A549 (cell line): ENCODE data around the gene MVK. TPM values are rescaled to one million over a fixed set of nuclear protein-coding genes. Genes with fewer than 3 reads are reported as not detected.

Source experiments
- ATAC-seq, 2 experiments: fragments of 200-7000 bp in 1 of 2; fragments of >200 bp in 1 of 2; cut with Nextera tagmentation in 1 of 2; cut with Tn5 transposase in 1 of 2; 3 replicates each; pipeline versions ENCODE4 v1.8.0 to v1.9.1; 2018 to 2020; ENCODE audit warnings: mild to moderate bottlenecking in 1 of 2, moderate library complexity in 1 of 2
- CTCF ChIA-PET: fragments of 300-600 bp; sonication (Branson Sonifier 250); formaldehyde crosslinking; extraction: SDS; loops from one replicate; lab custom pipeline; 2021; ENCODE audit warnings: antibody characterized with exemption, inconsistent platforms; lab: Yijun Ruan, JAX
- POLR2A ChIA-PET: fragments of 350-600 bp; formaldehyde crosslinking; extraction: SDS; loops from one replicate; lab custom pipeline; 2021; ENCODE audit warnings: antibody characterized with exemption, inconsistent platforms; lab: Yijun Ruan, JAX
- DNase-seq, 2 experiments: peaks; one replicate each; pipeline versions ENCODE4 v3.0.0 to v3.0.0-alpha.2; 2011 to 2016; ENCODE audit warnings: low read depth in 1 of 2, low spot score in 1 of 2
- FAIRE-seq: peaks from 2 replicates; lab custom pipeline; 2011; peaks lifted over from hg19 to GRCh38; lab: Jason Lieb, UNC
- H3K27ac ChIP-seq, 2 experiments: fragments of >200 bp; sonication (Bioruptor Twin); formaldehyde crosslinking; 3 replicates each; pipeline ENCODE4 v1.5.1; 2016 to 2017
- H3K4me1 ChIP-seq: fragments of >200 bp; sonication (Bioruptor Twin); formaldehyde crosslinking; 3 replicates; pipeline ENCODE4 v1.6.1; 2016
- H3K4me2 ChIP-seq: fragments of >200 bp; sonication (Bioruptor Twin); formaldehyde crosslinking; 3 replicates; pipeline ENCODE4 v1.6.1; 2016
- H3K4me3 ChIP-seq: fragments of >200 bp; sonication (Bioruptor Twin); formaldehyde crosslinking; 3 replicates; pipeline ENCODE4 v1.5.1; 2016
- H3K9me3 ChIP-seq: fragments of >200 bp; sonication (Bioruptor Twin); formaldehyde crosslinking; 3 replicates; pipeline ENCODE4 v1.6.1; 2016
- ATOH8 ChIP-seq: fragments of 250-450 bp; sonication (Bioruptor Pico); IDR thresholded peaks from 2 replicates; pipeline ENCODE4 v1.5.0; 2020; ENCODE audit warnings: low read depth, mild to moderate bottlenecking, moderate library complexity
- BCL3 ChIP-seq: fragments of >200 bp; sonication (Bioruptor Twin); formaldehyde crosslinking; IDR thresholded peaks from 3 replicates; pipeline ENCODE4 v1.6.1; 2016
- EP300 ChIP-seq, 2 experiments: fragments of >200 bp; sonication (Bioruptor Twin); formaldehyde crosslinking; IDR thresholded peaks; 2 replicates in 1 of 2; 3 replicates in 1 of 2; pipeline ENCODE4 v1.6.1; 2016 to 2017
- FOSB ChIP-seq: fragments of 250-450 bp; sonication (Bioruptor Pico); IDR thresholded peaks from 2 replicates; pipeline ENCODE4 v1.5.0; 2020; ENCODE audit warnings: mild to moderate bottlenecking, moderate library complexity
- GATA3 ChIP-seq: IDR thresholded peaks from 2 replicates; pipeline ENCODE4 v1.6.1; 2012; ENCODE audit warnings: borderline replicate concordance
- HES2 ChIP-seq: fragments of >200 bp; sonication (Bioruptor Twin); formaldehyde crosslinking; IDR thresholded peaks from 2 replicates; pipeline ENCODE4 v1.6.1; 2016
- HEYL ChIP-seq: fragments of 250-450 bp; sonication (Bioruptor Pico); IDR thresholded peaks from 2 replicates; pipeline ENCODE4 v1.8.0; 2021; ENCODE audit warnings: mild to moderate bottlenecking, moderate library complexity
- MAFK ChIP-seq: fragments of 450-650 bp; IDR thresholded peaks from 2 replicates; pipeline ENCODE4 v1.6.1; 2014; ENCODE audit not compliant: partially characterized antibody
- NR3C1 ChIP-seq: fragments of >200 bp; sonication (Bioruptor Twin); formaldehyde crosslinking; IDR thresholded peaks from 3 replicates; pipeline ENCODE4 v1.6.1; 2017
- PBX3 ChIP-seq: IDR thresholded peaks from 2 replicates; pipeline ENCODE4 v1.6.1; 2012
- RAD21 ChIP-seq, 2 experiments: fragments of >200 bp in 1 of 2; sonication (Bioruptor Twin) in 1 of 2; formaldehyde crosslinking in 1 of 2; IDR thresholded peaks in 1 of 2; conservative IDR thresholded peaks in 1 of 2; 2 replicates in 1 of 2; 3 replicates in 1 of 2; pipeline ENCODE4 v1.6.1; 2012 to 2018; ENCODE audit warnings: inconsistent platforms in 1 of 2
- RARB ChIP-seq: fragments of 250-450 bp; sonication (Bioruptor Pico); IDR thresholded peaks from 2 replicates; pipeline ENCODE4 v1.8.0; 2021; ENCODE audit warnings: mild to moderate bottlenecking, moderate library complexity
- REST ChIP-seq: fragments of 200-600 bp; sonication (generic); IDR thresholded peaks from 2 replicates; pipeline ENCODE4 v1.6.1; 2016; ENCODE audit warnings: antibody characterized with exemption, mild to moderate bottlenecking, moderate library complexity
- SREBF2 ChIP-seq: fragments of 450-650 bp; IDR thresholded peaks from 2 replicates; pipeline ENCODE4 v1.6.1; 2014; ENCODE audit warnings: mild to moderate bottlenecking, moderate library complexity
- USF2 ChIP-seq: fragments of 450-650 bp; IDR thresholded peaks from 2 replicates; pipeline ENCODE4 v1.6.1; 2014; ENCODE audit warnings: antibody characterized with exemption
- ZSCAN20 ChIP-seq: fragments of 250-450 bp; sonication (Bioruptor Pico); IDR thresholded peaks from 2 replicates; pipeline ENCODE4 v1.8.0; 2022; ENCODE audit warnings: mild to moderate bottlenecking, moderate library complexity
- WGBS: methylation state at CpG from one replicate; pipeline ENCODE4 v1.1.6; 2017; ENCODE audit errors: missing lambda C conversion rate; 5-methylcytosine and 5-hydroxymethylcytosine counted together
- polyA plus RNA-seq, 4 experiments: library from polyadenylated mRNA; depleted of rRNA in 3 of 4; stranded (reverse); fragments of >200 nt; fragmentation: RNase III in 1 of 4; extraction: RNeasy Plus Mini Kit Qiagen cat#74134 plus additional on column Dnase treatment in 1 of 4; gene quantifications; 2 replicates in 3 of 4; 3 replicates in 1 of 4; pipeline ENCODE4 v1.2.3, GENCODE V29; 2011 to 2017

MVK gene
- polyA plus RNA-seq, 2 of the 4 experiments (the other 2 are of a cell fraction) = 5.9 to 14.8 TPM

GRCh38 chr12:109563291-109564284, 10.0 kb upstream of the MVK start (continued):
- TF ChIP-seq USF2 (no peak), FOSB (CRISPR knock-in tag) (no peak), PBX3 (no peak), REST (no peak), RARB (no peak), HEYL (CRISPR knock-in tag) (no peak), NR3C1 (no peak), RAD21 (conservative IDR thresholded peaks at IDR 0.05 in 1 of 2, IDR thresholded peaks at IDR 0.05 in 1 of 2) (no peak), ZSCAN20 (CRISPR knock-in tag) (no peak), GATA3 (no peak)

- Histone ChIP-seq H3K9me3 (peaks cover 4% of the 10 kb centered on the region; the same call in 2 of the 3 replicates), H3K4me3 (no peak overlapping the region), H3K4me1 (no peaks in the 10 kb centered on the region), H3K4me2 (no peak overlapping the region), H3K27ac (no peak overlapping the region)
- FAIRE-seq = no peak
- peak in 1 of 2 experiments; percentile 9; a peak in 1 of 6 replicates for ATAC-seq
- DNase-seq = no peak
- ChIA-PET POLR2A (no interaction called here), CTCF (interaction anchor here (0.7 to 1.1 kb wide), 3 partner anchors 27 to 133 kb away, joined by 3 to 4 read pairs (median 3); no protein-coding TSS in a partner anchor)
- TF ChIP-seq MAFK (no peak), HEYL (CRISPR knock-in tag) (no peak), ATOH8 (CRISPR knock-in tag) (no peak), BCL3 (no peak), HES2 (no peak), SREBF2 (no peak), EP300 (IDR thresholded peaks at IDR 0.05) (no peak)
- WGBS = 92% methylated on average over 7 of the region's 8 CpGs
Observed at GRCh38 chr12:109566424-109566823, 7.2 kb upstream of the MVK start.
